GM21529 (cell line): ENCODE data around the gene GRM8.

Source experiments
- ATAC-seq: cut with Tn5 transposase; IDR thresholded peaks from one replicate; pipeline ENCODE4 v1.9.1; 2021; ENCODE audit not compliant: unreplicated experiment

The GRM8 gene

GRCh38 chr7:127151379-127151778 lies 101.4 kb downstream of the GRM8 start:
- no peak for ATAC-seq

- ATAC-seq = no peak
Observed at GRCh38 chr7:127150543-127150942, 102.2 kb downstream of the GRM8 start.

- no peak for ATAC-seq
Observed at GRCh38 chr7:127146746-127147536, 105.8 kb downstream of the GRM8 start.

- ATAC-seq = no peak
Observed at GRCh38 chr7:127137146-127137545, 115.6 kb downstream of the GRM8 start.

- ATAC-seq = no peak
Observed at GRCh38 chr7:127135871-127136485, 116.8 kb downstream of the GRM8 start.

- ATAC-seq = no peak
Observed at GRCh38 chr7:127123220-127123619, 129.5 kb downstream of the GRM8 start.

- ATAC-seq = no peak
Observed at GRCh38 chr7:127119517-127119916, 133.2 kb downstream of the GRM8 start.

- no peak for ATAC-seq
Observed at GRCh38 chr7:127114742-127115265, 137.9 kb downstream of the GRM8 start.

GRCh38 chr7:127107601-127108007 lies 145.1 kb downstream of the GRM8 start:
- ATAC-seq = peak; percentile 90

- ATAC-seq = no peak
Observed at GRCh38 chr7:127093340-127093739, 159.4 kb downstream of the GRM8 start.

GRCh38 chr7:127091620-127092019 lies 161.1 kb downstream of the GRM8 start:
- no peak for ATAC-seq

GRCh38 chr7:127089146-127089545 lies 163.6 kb downstream of the GRM8 start:
- no peak for ATAC-seq

- ATAC-seq = no peak
Observed at GRCh38 chr7:127081539-127081938, 171.2 kb downstream of the GRM8 start.

- no peak for ATAC-seq
Observed at GRCh38 chr7:127080576-127080975, 172.2 kb downstream of the GRM8 start.

- ATAC-seq = no peak
Observed at GRCh38 chr7:127066974-127067373, 185.8 kb downstream of the GRM8 start.

GRCh38 chr7:127059475-127059874 lies 193.3 kb downstream of the GRM8 start:
- ATAC-seq = no peak

GRCh38 chr7:127057918-127058317 lies 194.8 kb downstream of the GRM8 start:
- ATAC-seq = no peak

GRCh38 chr7:127056202-127056601 lies 196.5 kb downstream of the GRM8 start:
- ATAC-seq = no peak

- peak; percentile 47 for ATAC-seq
Observed at GRCh38 chr7:127047521-127047920, 205.2 kb downstream of the GRM8 start.

- no peak for ATAC-seq
Observed at GRCh38 chr7:127041689-127042452, 210.9 kb downstream of the GRM8 start.

- ATAC-seq = no peak
Observed at GRCh38 chr7:127040042-127040441, 212.7 kb downstream of the GRM8 start.

- no peak for ATAC-seq
Observed at GRCh38 chr7:127039541-127039940, 213.2 kb downstream of the GRM8 start.
